ENCODE measurements around the gene HDAC4.

- TF ChIP-seq CTCF (IDR thresholded peaks at IDR 0.05): no peak
- no peak for TF ChIP-seq POLR2AphosphoS5 (IDR thresholded peaks at IDR 0.05)
- TF ChIP-seq EP300 (IDR thresholded peaks at IDR 0.05): no peak
These were observed 268.6 kb downstream of the HDAC4 start for GRCh38 chr2:239132156-239132709.
